ENCODE measurements around the gene TET3. TPM values are rescaled to one million over a fixed set of nuclear protein-coding genes. Genes with fewer than 3 reads are reported as not detected.

Gene TET3

Small RNA genes lying within 50 kb of the gene (small RNA-seq; reads per million reads assigned to genes)
- gene AC110801.1 (ENCODE audit: low read depth) (not detected), gene RNA5SP97 (ENCODE audit: low read depth) (not detected)

All from mesenchymal stem cell (in vitro differentiated cells and primary cell).